GM12801 (cell line): ENCODE measurements around the gene OR6B2.

Experiments used
- CTCF ChIP-seq: IDR thresholded peaks from one replicate; pipeline ENCODE4 v1.5.1; 2011; ENCODE audit warnings: control low read depth; ENCODE audit not compliant: insufficient read length; ENCODE audit errors: extremely low read depth

The OR6B2 gene

GRCh38 chr2:240064898-240065297 is 34.7 kb upstream of the OR6B2 start:
- TF ChIP-seq CTCF, result no peak

- no peak for TF ChIP-seq CTCF
Observed at GRCh38 chr2:240060977-240061591, 30.9 kb upstream of the OR6B2 start.

- no peak for TF ChIP-seq CTCF
Observed at GRCh38 chr2:240056678-240057077, 26.4 kb upstream of the OR6B2 start.

- no peak for TF ChIP-seq CTCF
Observed at GRCh38 chr2:240055177-240055917, 25.1 kb upstream of the OR6B2 start.

GRCh38 chr2:240053173-240054155 is 23.2 kb upstream of the OR6B2 start, which contains the start of gene OR6B3:
TSS of gene OR6B3 (minus strand) at chr2:240053521.
- TF ChIP-seq CTCF, result no peak

GRCh38 chr2:240052524-240052923 is 22.3 kb upstream of the OR6B2 start:
- no peak for TF ChIP-seq CTCF

GRCh38 chr2:240051697-240052096 is 21.5 kb upstream of the OR6B2 start:
- TF ChIP-seq CTCF, result no peak
